Activated T-cell treated with anti-CD3 and anti-CD28 coated beads for 48 hours (primary cell): ENCODE measurements around the gene CREB3L2.

Source experiments
- DNase-seq: peaks from one replicate; pipeline ENCODE4 v3.0.0-alpha.2; 2020; ENCODE audit warnings: low read depth

CREB3L2 gene

GRCh38 chr7:138009350-138009653 is 7.4 kb upstream of the CREB3L2 start:
- DNase-seq: no peak

- DNase-seq: no peak
Observed at GRCh38 chr7:138008588-138009349, 6.9 kb upstream of the CREB3L2 start.

- no peak for DNase-seq
Observed at GRCh38 chr7:138008019-138008587, 6.2 kb upstream of the CREB3L2 start.

GRCh38 chr7:138006106-138006505 is 4.2 kb upstream of the CREB3L2 start:
- DNase-seq: no peak

- no peak for DNase-seq
Observed at GRCh38 chr7:138004936-138005335, 3.0 kb upstream of the CREB3L2 start.

GRCh38 chr7:138004046-138004445 is 2.2 kb upstream of the CREB3L2 start:
- DNase-seq: no peak

GRCh38 chr7:138002828-138003189 is 923 bp upstream of the CREB3L2 start:
- no peak for DNase-seq

- DNase-seq: peak; percentile 93
Observed at GRCh38 chr7:138002096-138002827, 376 bp upstream of the CREB3L2 start.

GRCh38 chr7:138000081-138000701 is 1.7 kb downstream of the CREB3L2 start:
- DNase-seq: no peak

GRCh38 chr7:137999496-138000080 is 2.3 kb downstream of the CREB3L2 start:
- DNase-seq: no peak

GRCh38 chr7:137998250-137998649 is 3.6 kb downstream of the CREB3L2 start:
- DNase-seq: no peak

GRCh38 chr7:137996871-137997270 is 5.0 kb downstream of the CREB3L2 start:
- no peak for DNase-seq

- no peak for DNase-seq
Observed at GRCh38 chr7:137996386-137996851, 5.5 kb downstream of the CREB3L2 start.

- DNase-seq: no peak
Observed at GRCh38 chr7:137994216-137994615, 7.7 kb downstream of the CREB3L2 start.

- no peak for DNase-seq
Observed at GRCh38 chr7:137993395-137993743, 8.5 kb downstream of the CREB3L2 start.

- no peak for DNase-seq
Observed at GRCh38 chr7:137992550-137993394, 9.1 kb downstream of the CREB3L2 start.

- no peak for DNase-seq
Observed at GRCh38 chr7:137992104-137992549, 9.8 kb downstream of the CREB3L2 start.

- no peak for DNase-seq
Observed at GRCh38 chr7:137990251-137990941, 11.5 kb downstream of the CREB3L2 start.

- no peak for DNase-seq
Observed at GRCh38 chr7:137989590-137989989, 12.3 kb downstream of the CREB3L2 start.

- DNase-seq: no peak
Observed at GRCh38 chr7:137989094-137989493, 12.8 kb downstream of the CREB3L2 start.

GRCh38 chr7:137987968-137988367 is 13.9 kb downstream of the CREB3L2 start:
- DNase-seq: no peak
